ENCODE results near the gene CALM3. TPM values are rescaled to one million over a fixed set of nuclear protein-coding genes. Genes with fewer than 3 reads are reported as not detected.

The CALM3 gene
- total and polyA plus RNA-seq, 2 of the 13 experiments (the other 11 are each of a cell fraction or from before 2014, with no cell fraction given), result 239 to 258 TPM

- peaks cover 10% of the 10 kb centered on the region for H3K4me1 ChIP-seq (ENCODE audit: insufficient read depth, low read length)
- H3K9ac ChIP-seq (ENCODE audit: insufficient read depth, low read depth, low read length), result no peak overlapping the region
- in situ Hi-C loops (cut with HindIII; ENCODE audit: extremely low pct_ligation_motif_present, low pct_unique_long_range_greater_than_20kb), result no loop called here
- no peak for ATAC-seq
- DNase-seq (ENCODE audit: low spot score), result no peak
- no peaks in the 10 kb centered on the region for H3K79me2 ChIP-seq (ENCODE audit: insufficient read depth, low read length)
- ChIA-PET POLR2A (no interaction called here), CTCF (ENCODE audit: low intra/inter-chr PET ratio, low total read pairs) (no interaction called here)
- peaks cover 0 to 6% of the 10 kb centered on the region in 2 experiments; a peak in 1 of 5 replicates for H3K27me3 ChIP-seq (ENCODE audit: control insufficient read depth in 1 of 2, insufficient read depth in 2 of 2, low read length in 2 of 2)
- intact Hi-C loops (cut with micrococcal nuclease; ENCODE audit: unreplicated experiment), result no loop called here
- H4K20me1 ChIP-seq (ENCODE audit: insufficient read depth, low read length), result no peaks in the 10 kb centered on the region
- H3K27ac ChIP-seq (ENCODE audit: extremely low read length, insufficient read depth, low read length), result no peak overlapping the region
- H2AFZ ChIP-seq (ENCODE audit: low read length), result no peak overlapping the region
- BruUV-seq (replicated peaks), result no TSS peak
- no peaks in the 10 kb centered on the region for H3K9me3 ChIP-seq (ENCODE audit: low read length)
- H3K4me3 ChIP-seq (replicated peaks in 1 of 3; ENCODE audit: insufficient read depth in 1 of 3, low read depth in 2 of 3, low read length in 3 of 3), result no peak overlapping the region
- TF ChIP-seq ZNF121 (CRISPR knock-in tag; IDR thresholded peaks at IDR 0.05) (peak; percentile 67), ZNF883 (CRISPR knock-in tag; IDR thresholded peaks at IDR 0.05; ENCODE audit: not compliant biosample characterization) (no peak)
- H3K36me3 ChIP-seq (replicated peaks in 1 of 2; ENCODE audit: control insufficient read depth in 1 of 2, insufficient read depth in 2 of 2, low read length in 2 of 2), result no peaks in the 10 kb centered on the region
- no peak overlapping the region for H3K4me2 ChIP-seq (ENCODE audit: low read depth, low read length)
- 39% methylated on average over 7 of the region's 7 CpGs for WGBS (ENCODE audit: low lambda C conversion rate)
- FAIRE-seq, result no peak
These were observed 49.3 kb downstream of the CALM3 start for GRCh38 chr19:46650445-46650844.

GRCh38 chr19:46654621-46655152, 53.6 kb downstream of the CALM3 start:
- 26% methylated on average over 12 of the region's 16 CpGs for WGBS (ENCODE audit: low lambda C conversion rate)
- in situ Hi-C loops (cut with HindIII; ENCODE audit: extremely low pct_ligation_motif_present, low pct_unique_long_range_greater_than_20kb), result no loop called here
- H3K4me3 ChIP-seq (replicated peaks in 1 of 3; ENCODE audit: insufficient read depth in 1 of 3, low read depth in 2 of 3, low read length in 3 of 3), result no peak overlapping the region
- no peaks in the 10 kb centered on the region for H3K79me2 ChIP-seq (ENCODE audit: insufficient read depth, low read length)
- H3K4me2 ChIP-seq (ENCODE audit: low read depth, low read length), result no peak overlapping the region
- intact Hi-C loops (cut with micrococcal nuclease; ENCODE audit: unreplicated experiment), result no loop called here
- ATAC-seq, result peak; percentile 43; the same call in 2 of the 3 replicates
- ChIA-PET POLR2A (no interaction called here), CTCF (ENCODE audit: low intra/inter-chr PET ratio, low total read pairs) (no interaction called here)
- H3K9me3 ChIP-seq (ENCODE audit: low read length), result no peaks in the 10 kb centered on the region
- H2AFZ ChIP-seq (ENCODE audit: low read length), result no peak overlapping the region
- no peak overlapping the region for H3K27ac ChIP-seq (ENCODE audit: extremely low read length, insufficient read depth, low read length)
- no peak overlapping the region for H3K9ac ChIP-seq (ENCODE audit: insufficient read depth, low read depth, low read length)
- no TSS peak for BruUV-seq (replicated peaks)
- peaks cover 15% of the 10 kb centered on the region for H3K4me1 ChIP-seq (ENCODE audit: insufficient read depth, low read length)
- peak; percentile 27 for DNase-seq (ENCODE audit: low spot score)
- no peaks in the 10 kb centered on the region for H4K20me1 ChIP-seq (ENCODE audit: insufficient read depth, low read length)
- no peaks in the 10 kb centered on the region for H3K36me3 ChIP-seq (replicated peaks in 1 of 2; ENCODE audit: control insufficient read depth in 1 of 2, insufficient read depth in 2 of 2, low read length in 2 of 2)
- no peak for FAIRE-seq
- H3K27me3 ChIP-seq (ENCODE audit: control insufficient read depth in 1 of 2, insufficient read depth in 2 of 2, low read length in 2 of 2), result peaks cover 1 to 20% of the 10 kb centered on the region in 2 experiments; a peak in 3 of 5 replicates
- no peak for TF ChIP-seq NAIF1 (CRISPR knock-in tag; IDR thresholded peaks at IDR 0.05; ENCODE audit: borderline replicate concordance)
- TF ChIP-seq DDIT3 (CRISPR knock-in tag; IDR thresholded peaks at IDR 0.05), result no peak
- no peak for TF ChIP-seq ZNF709 (CRISPR knock-in tag; IDR thresholded peaks at IDR 0.05)
- TF ChIP-seq ZNF792 (CRISPR knock-in tag; IDR thresholded peaks at IDR 0.05), result no peak
- TF ChIP-seq FOXA3 (CRISPR knock-in tag; IDR thresholded peaks at IDR 0.05), result no peak
- TF ChIP-seq, protein P1, sequence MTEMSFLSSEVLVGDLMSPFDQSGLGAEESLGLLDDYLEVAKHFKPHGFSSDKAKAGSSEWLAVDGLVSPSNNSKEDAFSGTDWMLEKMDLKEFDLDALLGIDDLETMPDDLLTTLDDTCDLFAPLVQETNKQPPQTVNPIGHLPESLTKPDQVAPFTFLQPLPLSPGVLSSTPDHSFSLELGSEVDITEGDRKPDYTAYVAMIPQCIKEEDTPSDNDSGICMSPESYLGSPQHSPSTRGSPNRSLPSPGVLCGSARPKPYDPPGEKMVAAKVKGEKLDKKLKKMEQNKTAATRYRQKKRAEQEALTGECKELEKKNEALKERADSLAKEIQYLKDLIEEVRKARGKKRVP (CRISPR knock-in tag; IDR thresholded peaks at IDR 0.05), result no peak
- TF ChIP-seq, protein P2, sequence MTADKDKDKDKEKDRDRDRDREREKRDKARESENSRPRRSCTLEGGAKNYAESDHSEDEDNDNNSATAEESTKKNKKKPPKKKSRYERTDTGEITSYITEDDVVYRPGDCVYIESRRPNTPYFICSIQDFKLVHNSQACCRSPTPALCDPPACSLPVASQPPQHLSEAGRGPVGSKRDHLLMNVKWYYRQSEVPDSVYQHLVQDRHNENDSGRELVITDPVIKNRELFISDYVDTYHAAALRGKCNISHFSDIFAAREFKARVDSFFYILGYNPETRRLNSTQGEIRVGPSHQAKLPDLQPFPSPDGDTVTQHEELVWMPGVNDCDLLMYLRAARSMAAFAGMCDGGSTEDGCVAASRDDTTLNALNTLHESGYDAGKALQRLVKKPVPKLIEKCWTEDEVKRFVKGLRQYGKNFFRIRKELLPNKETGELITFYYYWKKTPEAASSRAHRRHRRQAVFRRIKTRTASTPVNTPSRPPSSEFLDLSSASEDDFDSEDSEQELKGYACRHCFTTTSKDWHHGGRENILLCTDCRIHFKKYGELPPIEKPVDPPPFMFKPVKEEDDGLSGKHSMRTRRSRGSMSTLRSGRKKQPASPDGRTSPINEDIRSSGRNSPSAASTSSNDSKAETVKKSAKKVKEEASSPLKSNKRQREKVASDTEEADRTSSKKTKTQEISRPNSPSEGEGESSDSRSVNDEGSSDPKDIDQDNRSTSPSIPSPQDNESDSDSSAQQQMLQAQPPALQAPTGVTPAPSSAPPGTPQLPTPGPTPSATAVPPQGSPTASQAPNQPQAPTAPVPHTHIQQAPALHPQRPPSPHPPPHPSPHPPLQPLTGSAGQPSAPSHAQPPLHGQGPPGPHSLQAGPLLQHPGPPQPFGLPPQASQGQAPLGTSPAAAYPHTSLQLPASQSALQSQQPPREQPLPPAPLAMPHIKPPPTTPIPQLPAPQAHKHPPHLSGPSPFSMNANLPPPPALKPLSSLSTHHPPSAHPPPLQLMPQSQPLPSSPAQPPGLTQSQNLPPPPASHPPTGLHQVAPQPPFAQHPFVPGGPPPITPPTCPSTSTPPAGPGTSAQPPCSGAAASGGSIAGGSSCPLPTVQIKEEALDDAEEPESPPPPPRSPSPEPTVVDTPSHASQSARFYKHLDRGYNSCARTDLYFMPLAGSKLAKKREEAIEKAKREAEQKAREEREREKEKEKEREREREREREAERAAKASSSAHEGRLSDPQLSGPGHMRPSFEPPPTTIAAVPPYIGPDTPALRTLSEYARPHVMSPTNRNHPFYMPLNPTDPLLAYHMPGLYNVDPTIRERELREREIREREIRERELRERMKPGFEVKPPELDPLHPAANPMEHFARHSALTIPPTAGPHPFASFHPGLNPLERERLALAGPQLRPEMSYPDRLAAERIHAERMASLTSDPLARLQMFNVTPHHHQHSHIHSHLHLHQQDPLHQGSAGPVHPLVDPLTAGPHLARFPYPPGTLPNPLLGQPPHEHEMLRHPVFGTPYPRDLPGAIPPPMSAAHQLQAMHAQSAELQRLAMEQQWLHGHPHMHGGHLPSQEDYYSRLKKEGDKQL (CRISPR knock-in tag; IDR thresholded peaks at IDR 0.05; ENCODE audit: low read depth), result no peak
- TF ChIP-seq POLR2G (IDR thresholded peaks at IDR 0.05; ENCODE audit: low read depth, low read length), result no peak
- TF ChIP-seq TCF12 (IDR thresholded peaks at IDR 0.05), result no peak
- TF ChIP-seq TCF12 (CRISPR knock-in tag; IDR thresholded peaks at IDR 0.05), result no peak

All from HepG2 (cell line).